Kidney tubule cell (primary cell): ENCODE data around the gene PRKAG2.

ENCODE experiments used
- DNase-seq: peaks from one replicate; pipeline ENCODE4 v3.0.0-alpha.2; 2018; ENCODE audit warnings: low spot score

The PRKAG2 gene

DNA sequence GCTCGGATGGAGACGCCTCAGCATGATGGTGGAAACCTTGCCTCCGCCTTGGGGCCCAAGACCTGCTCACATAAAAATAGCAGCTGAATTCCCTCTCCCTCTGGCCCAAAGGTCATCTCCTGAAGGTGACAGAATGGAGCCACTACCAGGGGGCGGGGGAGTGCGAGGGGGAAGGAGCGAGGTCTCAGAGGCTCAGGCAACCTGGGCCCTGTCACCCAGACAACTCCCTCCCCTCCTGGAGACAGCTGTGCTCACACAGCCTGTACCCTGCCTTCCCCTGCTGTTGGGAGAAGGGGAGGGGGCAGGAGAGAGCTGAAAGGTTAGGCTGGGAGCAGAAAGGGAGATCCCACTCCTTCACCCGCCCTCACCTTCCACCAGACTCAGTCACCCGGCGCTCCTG is 184.2 kb downstream of the PRKAG2 start:
- no peak for DNase-seq

GRCh38 chr7:151691449-151691848 is 185.5 kb downstream of the PRKAG2 start:
- DNase-seq: no peak

GRCh38 chr7:151690606-151691005 is 186.3 kb downstream of the PRKAG2 start:
- peak; percentile 78 for DNase-seq

DNA sequence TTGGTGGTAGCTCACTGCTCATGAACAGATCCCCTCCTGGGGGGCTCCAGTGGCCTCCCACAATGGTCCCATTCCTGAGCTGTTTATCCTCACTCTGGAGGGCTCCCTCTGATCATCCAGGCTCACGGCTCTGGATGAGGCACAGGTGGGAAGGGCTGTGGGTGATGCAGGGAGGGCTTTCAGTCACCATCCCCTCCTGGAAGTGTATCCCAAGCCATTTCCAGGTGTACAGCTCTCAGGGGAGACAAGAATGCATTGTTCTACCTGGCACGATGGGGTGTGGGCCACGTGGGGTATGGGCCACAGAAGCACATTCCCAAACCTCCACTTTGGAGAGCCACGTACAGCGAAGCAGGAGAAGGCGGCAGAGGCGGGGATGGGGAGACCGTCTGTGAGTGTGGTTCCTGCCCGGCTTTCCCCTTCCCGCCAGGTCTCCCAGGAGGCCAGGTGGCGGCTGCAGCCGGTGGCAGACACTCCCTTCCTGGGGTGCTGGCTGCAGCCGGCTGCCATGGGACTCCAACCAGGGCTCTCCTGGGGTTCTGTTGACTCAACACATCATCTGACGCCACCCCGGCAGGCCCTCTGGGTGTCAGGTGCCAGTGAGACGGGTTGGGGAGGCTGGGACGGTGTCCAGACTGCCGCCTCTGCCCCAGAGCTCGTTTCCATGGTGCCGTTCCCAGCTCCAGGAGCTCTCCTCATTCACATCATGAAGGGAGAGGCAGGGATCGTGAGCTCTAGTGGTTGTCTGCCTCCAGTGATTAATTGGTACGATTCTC is 187.5 kb downstream of the PRKAG2 start:
- peak; percentile 73 for DNase-seq

DNA sequence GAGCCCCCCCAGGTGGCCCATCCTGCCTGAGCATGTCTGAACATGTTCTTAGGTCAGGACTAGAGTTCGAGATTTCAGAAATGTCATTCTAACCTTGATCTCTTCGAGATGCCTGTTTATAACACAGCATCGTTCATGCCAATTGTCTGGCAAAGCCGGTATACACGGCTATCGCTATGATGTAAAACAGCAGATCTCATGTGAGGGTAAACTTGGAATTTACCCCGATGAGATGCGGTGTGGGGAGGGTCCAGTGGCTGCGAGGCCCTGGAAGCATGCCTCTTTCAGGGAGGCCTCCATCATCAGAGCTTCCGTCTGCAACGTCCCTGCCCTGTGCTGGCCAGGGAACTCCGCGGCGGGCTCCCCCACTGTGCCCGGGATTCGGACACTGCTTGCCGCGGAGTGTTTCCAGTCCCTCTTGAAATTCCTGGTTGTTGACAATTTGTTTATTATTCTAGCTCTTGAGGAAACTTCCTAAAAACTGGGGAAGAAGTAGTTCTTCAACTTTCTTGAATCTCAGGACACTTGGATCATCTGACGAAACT is 188.6 kb downstream of the PRKAG2 start:
- DNase-seq: no peak

DNA sequence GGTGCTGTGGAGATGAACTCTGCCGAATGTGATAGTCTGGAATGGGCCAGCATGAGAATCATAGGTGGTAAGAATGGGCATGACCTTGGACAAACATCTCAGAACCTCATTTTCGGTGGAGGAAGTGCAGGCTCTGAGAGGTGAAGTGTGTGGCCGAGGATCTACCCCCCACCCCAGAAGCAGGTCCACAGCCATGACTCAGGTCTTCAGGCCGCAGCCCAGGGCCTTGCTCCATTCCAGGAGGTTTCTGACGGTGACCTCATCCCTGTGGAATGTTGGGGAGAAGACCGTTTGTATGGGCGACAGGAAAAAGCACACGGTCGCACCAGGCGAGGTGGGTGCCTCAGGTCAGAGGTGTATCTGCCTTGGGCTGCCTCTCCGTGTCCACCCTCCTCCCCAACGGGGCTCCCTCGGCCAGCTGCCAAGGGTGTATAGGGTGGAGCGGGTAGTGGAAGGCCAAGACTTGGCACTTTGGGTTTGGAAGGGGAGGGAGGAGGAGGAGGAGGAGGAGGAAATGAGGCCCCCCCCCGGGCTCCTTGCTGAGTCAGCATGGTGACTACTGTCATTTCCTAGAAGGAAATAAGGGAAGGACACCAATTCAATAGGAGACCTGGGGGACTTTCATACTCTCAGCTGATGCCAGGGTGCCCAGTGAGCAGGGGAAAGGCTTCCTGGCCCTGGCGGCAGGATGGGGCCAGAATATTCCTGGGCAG is 189.2 kb downstream of the PRKAG2 start:
- DNase-seq: peak; percentile 100

- DNase-seq: no peak
These were observed 190.1 kb downstream of the PRKAG2 start for GRCh38 chr7:151686826-151687225.

- DNase-seq: no peak
These were observed 190.7 kb downstream of the PRKAG2 start for GRCh38 chr7:151686016-151686766.

DNA sequence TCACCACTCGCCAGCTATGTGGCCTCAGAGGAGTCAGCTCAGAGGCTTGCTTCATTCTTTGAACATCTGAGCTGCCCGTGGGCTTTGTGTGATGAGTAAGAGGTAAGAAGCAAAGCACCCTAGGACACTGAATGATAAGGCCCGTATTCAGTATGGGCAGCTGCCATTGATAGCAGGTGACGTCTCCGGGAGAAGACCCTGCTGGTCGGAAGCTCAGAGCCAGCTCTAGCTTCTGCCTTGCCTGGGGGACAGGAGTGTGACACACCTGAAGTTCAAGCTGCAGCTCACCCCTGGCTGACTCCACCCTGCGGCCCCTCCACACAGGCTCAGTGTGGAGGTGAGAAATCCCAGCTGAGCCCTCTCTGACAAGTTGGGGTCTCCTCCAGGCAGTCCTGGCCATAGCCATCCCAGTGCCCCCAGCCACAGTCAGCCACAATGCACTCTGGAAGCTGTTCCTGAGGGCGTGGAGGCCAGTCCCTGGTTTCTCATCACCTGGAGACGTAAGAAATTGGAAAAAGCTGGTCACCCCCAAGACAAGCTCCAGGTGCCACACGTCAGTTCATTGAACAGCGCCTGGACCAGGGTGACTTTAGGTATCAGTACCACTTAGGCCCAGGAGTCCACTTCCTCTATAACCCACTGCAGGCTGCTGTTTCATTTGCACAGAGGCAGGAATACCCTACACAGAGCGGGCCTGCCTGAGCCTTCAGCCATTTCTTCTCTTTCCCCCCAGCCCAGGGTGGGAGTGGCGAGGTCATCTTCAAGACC is 192.3 kb downstream of the PRKAG2 start:
- DNase-seq: peak; percentile 31

DNA sequence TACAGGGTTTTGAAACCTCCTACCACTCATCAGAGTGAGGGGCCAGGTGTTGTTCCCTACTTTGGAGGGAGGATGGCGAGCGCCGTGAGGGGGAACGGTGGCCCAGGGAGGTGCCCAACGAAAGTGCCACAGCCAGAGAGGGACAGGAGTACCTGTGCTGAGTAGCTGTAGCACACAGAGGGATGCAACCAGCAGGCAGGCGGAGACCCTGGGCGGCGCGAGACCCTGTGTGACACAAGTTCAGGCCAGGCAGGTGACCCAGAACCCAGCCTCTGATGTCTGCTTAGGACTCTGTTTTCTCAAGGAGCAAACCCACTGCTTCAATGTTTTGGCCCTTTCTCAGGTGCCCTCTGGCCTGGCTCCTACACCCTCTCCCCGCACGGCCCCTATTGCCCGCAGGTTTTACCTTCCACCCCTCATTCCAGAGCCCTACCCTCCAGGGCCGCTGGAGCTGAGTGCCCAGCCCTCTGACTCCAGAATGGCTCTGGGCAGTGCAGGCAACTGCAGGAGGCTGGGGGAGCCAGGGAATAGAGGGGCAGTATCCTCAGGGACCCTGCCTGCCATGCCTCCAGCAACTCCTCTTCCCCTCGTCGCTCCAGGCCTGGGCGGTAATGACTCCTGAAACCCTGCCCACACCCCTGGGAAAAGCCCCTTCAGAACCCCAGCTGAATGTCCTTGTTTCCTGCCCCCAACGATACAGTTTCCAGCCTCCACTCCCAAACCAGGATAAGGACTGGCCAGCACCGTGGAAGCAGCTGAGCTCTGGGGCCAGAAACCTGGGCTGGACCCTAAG is 193.1 kb downstream of the PRKAG2 start:
- DNase-seq: no peak

DNA sequence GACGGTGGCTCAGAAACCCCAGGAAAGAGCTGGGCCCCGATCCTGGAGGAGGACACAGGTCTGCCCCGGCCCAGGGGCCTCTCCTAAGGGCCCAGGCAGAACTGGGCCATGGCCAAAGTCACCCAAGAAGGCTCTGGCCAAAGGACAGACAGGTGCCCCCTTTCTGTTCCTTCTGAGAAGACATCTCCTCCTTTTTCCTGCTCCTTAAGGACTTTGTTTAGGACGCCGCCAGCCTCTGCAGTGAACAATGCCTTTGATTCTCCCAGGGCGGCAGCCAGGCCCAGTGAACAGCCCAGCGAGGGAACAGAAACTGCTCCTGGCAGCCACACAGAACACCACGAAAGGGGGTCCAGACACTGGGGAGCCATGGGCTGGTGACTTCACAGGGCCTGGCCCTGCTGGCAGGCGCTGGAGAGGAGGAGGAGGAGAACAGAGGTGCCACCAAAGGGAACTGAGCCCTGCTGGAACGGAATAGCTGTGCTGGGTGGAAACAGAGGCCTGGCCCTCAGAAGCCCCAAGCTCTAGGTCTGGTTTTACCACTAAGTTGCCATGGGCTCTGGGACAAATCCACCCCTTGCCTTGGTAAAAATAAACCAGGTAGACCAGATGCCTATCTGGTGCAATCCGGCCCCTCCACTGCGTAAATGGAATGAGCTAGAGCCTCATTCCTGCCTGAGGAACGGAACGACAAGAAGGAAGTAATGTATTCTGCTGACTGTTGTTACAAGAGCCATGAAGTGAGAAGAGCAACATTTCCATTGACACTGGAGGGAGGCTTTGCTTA is 193.9 kb downstream of the PRKAG2 start:
- no peak for DNase-seq

DNA sequence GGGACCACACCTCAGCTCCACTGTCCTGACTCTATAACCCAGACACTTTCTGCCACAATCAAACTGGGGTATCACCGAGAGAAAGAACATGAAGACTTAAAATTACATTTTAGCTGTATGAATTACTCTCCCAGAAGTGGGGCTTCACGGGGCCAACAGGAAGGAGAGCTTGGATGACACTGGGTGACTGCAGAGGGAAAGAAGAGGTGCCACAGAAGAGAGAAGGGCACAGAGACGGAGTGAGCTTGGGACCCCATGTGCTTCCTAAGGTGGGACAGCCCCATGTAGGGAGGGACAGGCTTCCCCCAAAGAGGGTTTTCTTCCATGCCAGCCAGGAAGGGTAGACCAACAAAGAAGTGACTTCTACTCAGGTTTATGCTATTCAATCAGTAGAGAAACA is 195.2 kb downstream of the PRKAG2 start:
- no peak for DNase-seq

- no peak for DNase-seq
These were observed 196.1 kb downstream of the PRKAG2 start for GRCh38 chr7:151680810-151681209.

- no peak for DNase-seq
These were observed 196.9 kb downstream of the PRKAG2 start for GRCh38 chr7:151679881-151680612.

DNA sequence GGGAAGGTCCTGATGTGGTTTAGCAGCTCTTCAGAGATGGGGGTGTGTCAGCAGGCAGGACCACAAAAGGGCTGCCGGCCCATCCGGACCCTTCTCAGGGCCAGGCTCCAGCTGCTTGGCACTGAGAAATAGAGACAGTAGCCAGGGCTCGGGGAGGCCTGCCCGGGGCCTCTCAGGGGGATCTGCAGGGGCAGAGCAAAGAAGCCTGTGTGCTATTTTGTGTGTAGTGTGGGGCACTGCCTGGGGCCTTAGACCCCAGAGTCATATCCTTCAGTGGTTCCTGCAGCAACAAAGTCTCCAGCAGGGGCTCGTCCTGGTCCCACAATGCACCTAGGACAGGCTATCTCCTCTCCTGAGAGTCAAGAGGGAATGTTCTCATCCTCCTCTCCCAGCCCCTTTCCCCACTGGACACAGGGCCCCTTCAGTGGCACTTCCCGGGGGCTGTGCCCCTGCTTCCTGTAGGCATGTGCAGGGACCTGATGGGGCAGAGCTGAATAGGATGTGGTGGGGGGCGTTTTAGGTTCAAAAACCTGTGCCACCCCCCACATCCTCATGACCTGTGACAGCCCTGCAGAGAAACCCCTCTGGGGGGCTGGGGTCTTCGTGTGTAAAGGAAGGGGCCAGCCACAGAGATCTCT is 197.7 kb downstream of the PRKAG2 start:
- no peak for DNase-seq

GRCh38 chr7:151678227-151678604 is 198.7 kb downstream of the PRKAG2 start:
- no peak for DNase-seq

DNA sequence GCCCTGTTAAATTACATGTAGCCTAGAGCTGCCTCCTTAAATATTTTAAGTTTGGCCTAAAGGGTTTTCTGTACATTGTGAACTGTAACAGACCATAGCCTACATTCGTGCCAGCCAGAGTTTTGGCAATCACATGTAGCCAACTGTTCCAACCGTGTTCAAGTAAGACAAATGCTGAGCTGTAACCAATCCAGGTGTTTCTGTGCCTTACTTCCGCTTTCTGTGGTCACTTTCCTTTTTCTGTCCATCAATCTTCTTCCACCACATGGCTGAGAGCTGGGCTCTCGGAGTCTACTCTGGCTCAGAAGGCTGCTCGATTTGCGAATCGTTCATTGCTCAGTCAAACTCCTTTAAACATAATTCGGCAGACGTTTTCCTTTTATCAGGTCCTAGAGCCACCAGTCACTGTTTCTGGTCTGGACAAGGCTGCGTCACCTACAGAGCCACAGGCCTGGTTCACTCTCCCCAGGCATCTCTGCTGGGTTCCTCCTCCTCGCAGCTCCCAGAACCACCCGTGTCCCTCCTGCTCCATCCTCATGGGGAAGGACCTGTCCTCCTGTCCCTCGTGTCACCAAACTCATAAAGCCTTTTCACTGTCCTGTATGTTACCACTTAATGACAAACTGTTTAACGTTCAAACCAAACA is 199.2 kb downstream of the PRKAG2 start:
- no peak for DNase-seq

DNA sequence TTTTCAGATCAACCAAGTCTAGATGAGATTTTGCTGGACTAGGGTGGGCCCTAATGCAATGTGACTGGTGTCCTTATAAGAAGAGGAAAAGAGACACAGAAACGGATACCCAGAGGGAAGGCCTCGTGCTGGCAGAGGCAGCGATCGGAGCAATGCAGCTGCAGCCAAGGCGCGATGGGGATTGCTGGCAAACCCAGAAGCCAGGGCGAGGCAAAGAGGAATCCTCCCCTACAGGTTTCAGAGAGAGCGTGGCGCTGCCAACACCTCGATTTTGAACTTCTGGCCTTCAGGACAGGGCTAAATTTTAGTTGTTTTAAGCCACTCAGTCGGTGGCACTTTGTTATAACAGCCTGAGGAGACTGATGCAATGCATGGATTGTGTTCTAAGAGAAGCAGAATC is 200.2 kb downstream of the PRKAG2 start:
- no peak for DNase-seq
